Liver (tissue), 3 donors: ENCODE measurements around the gene SEMA6D.

Experiments used
- CTCF ChIP-seq: fragments of 150-350 bp; IDR thresholded peaks from 2 replicates; pipeline ENCODE4 v1.5.1; 2017; ENCODE audit warnings: improper control_type of control experiment, low read depth, low read length; ENCODE audit not compliant: missing input control
- JUND ChIP-seq, 2 donors: IDR thresholded peaks; 2 replicates each; pipeline ENCODE4 v1.6.1; 2016; ENCODE audit warnings: antibody characterized with exemption in 2 of 2
- RAD21 ChIP-seq, 2 donors: IDR thresholded peaks; 2 replicates each; pipeline ENCODE4 v1.6.1; 2016; ENCODE audit warnings: antibody characterized with exemption in 2 of 2, mild to moderate bottlenecking in 2 of 2
- YY1 ChIP-seq: IDR thresholded peaks from 2 replicates; pipeline ENCODE4 v1.6.1; 2016; ENCODE audit warnings: antibody characterized with exemption, mild to moderate bottlenecking
- TF ChIP-seq, protein P1 (sequence below): IDR thresholded peaks from 2 replicates; pipeline ENCODE4 v1.6.1; 2016; ENCODE audit warnings: antibody characterized with exemption
- donor health status: healthy.
- donor health status: healthy.

- no peak for TF ChIP-seq YY1
- TF ChIP-seq CTCF: no peak
- no peak for TF ChIP-seq RAD21 (IDR thresholded peaks at IDR 0.05)
- TF ChIP-seq, protein P1, sequence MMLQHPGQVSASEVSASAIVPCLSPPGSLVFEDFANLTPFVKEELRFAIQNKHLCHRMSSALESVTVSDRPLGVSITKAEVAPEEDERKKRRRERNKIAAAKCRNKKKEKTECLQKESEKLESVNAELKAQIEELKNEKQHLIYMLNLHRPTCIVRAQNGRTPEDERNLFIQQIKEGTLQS: no peak
- TF ChIP-seq JUND (IDR thresholded peaks at IDR 0.05): no peak
These were observed 11.6 kb downstream of the SEMA6D start for GRCh38 chr15:47728886-47729285.
